ENCODE results near the gene C6orf47.

The C6orf47 gene

GRCh38 chr6:31658983-31659648, 1.5 kb downstream of the C6orf47 start:
- no peak for DNase-seq

GRCh38 chr6:31658158-31658688, 2.4 kb downstream of the C6orf47 start:
- no peak for DNase-seq

GRCh38 chr6:31657406-31658157, 3.0 kb downstream of the C6orf47 start:
- peak; percentile 80 for DNase-seq

- DNase-seq = no peak
Measured at GRCh38 chr6:31655349-31656237, 5.0 kb downstream of the C6orf47 start, which contains the start of gene APOM. TSS of gene APOM (plus strand) at chr6:31655894. CDS start at chr6:31655967, 73 bp downstream.

- DNase-seq = no peak
Measured at GRCh38 chr6:31654574-31655348, 5.8 kb downstream of the C6orf47 start.

GRCh38 chr6:31652925-31653724, 7.5 kb downstream of the C6orf47 start:
- DNase-seq = peak; percentile 99

- DNase-seq = peak; percentile 92
Measured at GRCh38 chr6:31651602-31652191, 8.9 kb downstream of the C6orf47 start.

- DNase-seq = no peak
Measured at GRCh38 chr6:31645325-31645724, 15.3 kb downstream of the C6orf47 start.

GRCh38 chr6:31643818-31644454, 16.6 kb downstream of the C6orf47 start:
- DNase-seq = no peak

GRCh38 chr6:31642798-31643570, 17.6 kb downstream of the C6orf47 start:
- no peak for DNase-seq

GRCh38 chr6:31641370-31641769, 19.2 kb downstream of the C6orf47 start:
- no peak for DNase-seq

- DNase-seq = no peak
Measured at GRCh38 chr6:31640612-31641011, 20.0 kb downstream of the C6orf47 start.

GRCh38 chr6:31639449-31639861, 21.1 kb downstream of the C6orf47 start:
- no peak for DNase-seq

GRCh38 chr6:31639043-31639442, 21.5 kb downstream of the C6orf47 start:
- no peak for DNase-seq

- peak; percentile 27 for DNase-seq
Measured at GRCh38 chr6:31636698-31637596, 23.6 kb downstream of the C6orf47 start.

GRCh38 chr6:31634969-31635575, 25.5 kb downstream of the C6orf47 start:
- no peak for DNase-seq

GRCh38 chr6:31634131-31634530, 26.4 kb downstream of the C6orf47 start:
- no peak for DNase-seq

- no peak for DNase-seq
Measured at GRCh38 chr6:31633447-31633846, 27.1 kb downstream of the C6orf47 start.
